ENCODE results near the gene MYO1D. TPM values are rescaled to one million over a fixed set of nuclear protein-coding genes. Genes with fewer than 3 reads are reported as not detected.

Gene MYO1D
- total and polyA plus RNA-seq, 2 donors (not counting 1 experiment from before 2014, with no cell fraction given) = 5.4 to 26.7 TPM

- Histone ChIP-seq H3K9me3 (ENCODE audit: control extremely low read depth in 1 of 3, control insufficient read depth in 2 of 3, insufficient read depth in 1 of 3, low read length in 2 of 3) (peaks cover 0 to 2% (median 0%) of the 10 kb centered on the region in 3 donors), H4K20me1 (ENCODE audit: control insufficient read depth, insufficient read depth, low read length, poor library complexity, severe bottlenecking) (no peaks in the 10 kb centered on the region), H3K4me1 (ENCODE audit: control insufficient read depth in 2 of 2, insufficient read depth in 2 of 2, low read length in 2 of 2) (peaks cover 2 to 4% of the 10 kb centered on the region in 2 donors), H3K9ac (ENCODE audit: low read length) (no peak overlapping the region), H3K79me2 (ENCODE audit: control insufficient read depth, insufficient read depth, low read length) (no peaks in the 10 kb centered on the region), H3K4me3 (ENCODE audit: control extremely low read depth in 1 of 5, extremely low read depth in 1 of 5, insufficient read depth in 1 of 5, low read depth in 2 of 5, low read length in 4 of 5) (no peak overlapping the region), H3K27ac (ENCODE audit: low read length in 2 of 2) (no peak overlapping the region), H3K27me3 (replicated peaks in 1 of 4; ENCODE audit: control extremely low read depth in 1 of 4, control insufficient read depth in 3 of 4, insufficient read depth in 4 of 4, low read length in 3 of 4) (peaks cover 0 to 4% (median 0%) of the 10 kb centered on the region in 4 experiments), H2AFZ (ENCODE audit: insufficient read depth, low read depth, low read length, poor library complexity, severe bottlenecking) (no peak overlapping the region), H3K36me3 (replicated peaks in 1 of 2; ENCODE audit: control extremely low read depth in 1 of 2, control insufficient read depth in 1 of 2, extremely low read depth in 1 of 2, insufficient read depth in 2 of 2, low read length in 1 of 2) (no peaks in the 10 kb centered on the region), H3K4me2 (replicated peaks; ENCODE audit: low read depth, low read length, poor library complexity, severe bottlenecking) (no peak overlapping the region)
- Mint-ChIP-seq H3K9me3 (ENCODE audit: insufficient read depth) (no peaks in the 10 kb centered on the region), H3K27ac (no peak overlapping the region), H3K4me3 (no peak overlapping the region), H3K4me1 (peaks cover 12% of the 10 kb centered on the region), H3K27me3 (no peaks in the 10 kb centered on the region)
- intact Hi-C loops (cut with micrococcal nuclease) = no loop called here
- TF ChIP-seq, protein P1, sequence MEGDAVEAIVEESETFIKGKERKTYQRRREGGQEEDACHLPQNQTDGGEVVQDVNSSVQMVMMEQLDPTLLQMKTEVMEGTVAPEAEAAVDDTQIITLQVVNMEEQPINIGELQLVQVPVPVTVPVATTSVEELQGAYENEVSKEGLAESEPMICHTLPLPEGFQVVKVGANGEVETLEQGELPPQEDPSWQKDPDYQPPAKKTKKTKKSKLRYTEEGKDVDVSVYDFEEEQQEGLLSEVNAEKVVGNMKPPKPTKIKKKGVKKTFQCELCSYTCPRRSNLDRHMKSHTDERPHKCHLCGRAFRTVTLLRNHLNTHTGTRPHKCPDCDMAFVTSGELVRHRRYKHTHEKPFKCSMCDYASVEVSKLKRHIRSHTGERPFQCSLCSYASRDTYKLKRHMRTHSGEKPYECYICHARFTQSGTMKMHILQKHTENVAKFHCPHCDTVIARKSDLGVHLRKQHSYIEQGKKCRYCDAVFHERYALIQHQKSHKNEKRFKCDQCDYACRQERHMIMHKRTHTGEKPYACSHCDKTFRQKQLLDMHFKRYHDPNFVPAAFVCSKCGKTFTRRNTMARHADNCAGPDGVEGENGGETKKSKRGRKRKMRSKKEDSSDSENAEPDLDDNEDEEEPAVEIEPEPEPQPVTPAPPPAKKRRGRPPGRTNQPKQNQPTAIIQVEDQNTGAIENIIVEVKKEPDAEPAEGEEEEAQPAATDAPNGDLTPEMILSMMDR (IDR thresholded peaks at IDR 0.05) = no peak
- TF ChIP-seq EZH2 (IDR thresholded peaks at IDR 0.05; ENCODE audit: borderline replicate concordance, insufficient read depth, low read depth, low read length, poor library complexity, severe bottlenecking) = no peak
- ATAC-seq (ENCODE audit: low read depth) (no peak), DNase-seq (no peak)
- WGBS (ENCODE audit: insufficient coverage) = 27% methylated on average over 3 of the region's 4 CpGs
- POLR2A ChIA-PET = no interaction called here
- CTCF ChIA-PET = interaction anchor here (1.0 to 1.1 kb wide), 2 partner anchors 12 to 58 kb away, joined by 3 read pairs; partner anchors contain the start of gene MYO1D
These were observed 57.9 kb downstream of the MYO1D start for GRCh38 chr17:32819035-32819434.

DNA sequence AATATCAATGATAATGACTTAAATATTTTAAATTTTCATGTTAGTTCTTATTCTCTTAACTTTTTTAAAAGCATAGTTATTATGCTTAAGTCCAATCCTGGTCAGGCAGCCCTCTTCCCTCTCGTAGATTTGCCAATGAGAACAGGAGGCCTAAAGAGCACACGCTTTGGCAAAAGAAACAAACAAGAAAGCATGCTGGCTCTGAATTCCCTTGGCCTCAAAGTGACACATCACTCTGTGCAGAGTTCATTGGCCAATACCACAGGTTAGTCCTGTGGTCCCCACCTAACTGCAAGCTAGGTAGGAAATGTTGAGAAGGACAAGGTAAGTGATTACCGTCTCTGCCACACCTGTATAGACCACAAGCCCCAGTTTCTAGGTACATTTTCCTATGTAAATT lies 61.5 kb downstream of the MYO1D start:
- Mint-ChIP-seq H3K27ac (no peak overlapping the region), H3K4me1 (peaks cover 10% of the 10 kb centered on the region), H3K9me3 (ENCODE audit: insufficient read depth) (no peaks in the 10 kb centered on the region), H3K4me3 (no peak overlapping the region), H3K27me3 (no peaks in the 10 kb centered on the region)
- Histone ChIP-seq H3K4me3 (ENCODE audit: control extremely low read depth in 1 of 5, extremely low read depth in 1 of 5, insufficient read depth in 1 of 5, low read depth in 2 of 5, low read length in 4 of 5) (no peak overlapping the region), H3K27ac (ENCODE audit: low read length in 2 of 2) (no peak overlapping the region), H3K9me3 (ENCODE audit: control extremely low read depth in 1 of 3, control insufficient read depth in 2 of 3, insufficient read depth in 1 of 3, low read length in 2 of 3) (peaks cover 0 to 1% (median 0%) of the 10 kb centered on the region in 3 donors), H3K27me3 (replicated peaks in 1 of 4; ENCODE audit: control extremely low read depth in 1 of 4, control insufficient read depth in 3 of 4, insufficient read depth in 4 of 4, low read length in 3 of 4) (no peaks in the 10 kb centered on the region), H4K20me1 (ENCODE audit: control insufficient read depth, insufficient read depth, low read length, poor library complexity, severe bottlenecking) (no peaks in the 10 kb centered on the region), H3K9ac (ENCODE audit: low read length) (no peak overlapping the region), H3K4me2 (replicated peaks; ENCODE audit: low read depth, low read length, poor library complexity, severe bottlenecking) (no peak overlapping the region), H3K4me1 (ENCODE audit: control insufficient read depth in 2 of 2, insufficient read depth in 2 of 2, low read length in 2 of 2) (no peaks in the 10 kb centered on the region), H2AFZ (ENCODE audit: insufficient read depth, low read depth, low read length, poor library complexity, severe bottlenecking) (no peak overlapping the region), H3K79me2 (ENCODE audit: control insufficient read depth, insufficient read depth, low read length) (no peaks in the 10 kb centered on the region), H3K36me3 (replicated peaks in 1 of 2; ENCODE audit: control extremely low read depth in 1 of 2, control insufficient read depth in 1 of 2, extremely low read depth in 1 of 2, insufficient read depth in 2 of 2, low read length in 1 of 2) (no peaks in the 10 kb centered on the region)
- ATAC-seq (ENCODE audit: low read depth) = no peak
- WGBS (ENCODE audit: insufficient coverage) = 100% methylated on average over 2 of the region's 3 CpGs
- TF ChIP-seq, protein P1 (IDR thresholded peaks at IDR 0.05) = no peak
- no peak for TF ChIP-seq EZH2 (IDR thresholded peaks at IDR 0.05; ENCODE audit: borderline replicate concordance, insufficient read depth, low read depth, low read length, poor library complexity, severe bottlenecking)
- intact Hi-C loops (cut with micrococcal nuclease) = no loop called here
- ChIA-PET POLR2A (no interaction called here), CTCF (interaction anchor here (1.0 kb wide), 1 partner anchor 62 kb away, joined by 3 read pairs; the partner anchor contains the start of gene MYO1D)
- no peak for DNase-seq
